Osteoblast (primary cell): ENCODE measurements around the gene PSMC3. TPM values are rescaled to one million over a fixed set of nuclear protein-coding genes. Genes with fewer than 3 reads are reported as not detected.

ENCODE experiments used
- DNase-seq: peaks from one replicate; pipeline ENCODE4 v3.0.0; 2011; ENCODE audit warnings: low spot score, mixed read lengths; ENCODE audit not compliant: insufficient read length; ENCODE audit errors: missing footprints
- H2AFZ ChIP-seq: 2 replicates; pipeline ENCODE4 v1.6.0; 2011; ENCODE audit warnings: mild to moderate bottlenecking, low read length
- H3K27ac ChIP-seq: 2 replicates; pipeline ENCODE4 v1.5.1; 2011; ENCODE audit warnings: mild to moderate bottlenecking, low read depth, low read length, moderate library complexity
- H3K27me3 ChIP-seq: 2 replicates; pipeline ENCODE4 v1.6.0; 2012; ENCODE audit warnings: mild to moderate bottlenecking, control low read depth, inconsistent platforms, low read length, moderate library complexity; ENCODE audit not compliant: insufficient read depth
- H3K36me3 ChIP-seq: 2 replicates; pipeline ENCODE4 v1.5.1; 2011; ENCODE audit warnings: mild to moderate bottlenecking, low read length, control low read depth, moderate library complexity; ENCODE audit not compliant: insufficient read depth
- H3K4me1 ChIP-seq: 2 replicates; pipeline ENCODE4 v1.5.1; 2011; ENCODE audit warnings: mild to moderate bottlenecking, low read length, control low read depth, moderate library complexity; ENCODE audit not compliant: insufficient read depth
- H3K4me2 ChIP-seq: 2 replicates; pipeline ENCODE4 v1.6.0; 2011; ENCODE audit warnings: mild to moderate bottlenecking, low read length; ENCODE audit not compliant: insufficient read depth
- H3K4me3 ChIP-seq: fragments of 200-600 bp; sonication (generic); 3 replicates; pipeline ENCODE4 v1.5.1; 2012; ENCODE audit warnings: mild to moderate bottlenecking, low read length, inconsistent platforms; ENCODE audit not compliant: insufficient read depth
- H3K79me2 ChIP-seq: 2 replicates; pipeline ENCODE4 v1.6.0; 2012; ENCODE audit warnings: mild to moderate bottlenecking, low read length, control low read depth, inconsistent platforms; ENCODE audit not compliant: insufficient read depth
- H3K9me3 ChIP-seq: 2 replicates; pipeline ENCODE4 v1.5.1; 2011; ENCODE audit warnings: low read depth, low read length, control low read depth
- H4K20me1 ChIP-seq: 2 replicates; pipeline ENCODE4 v1.6.0; 2012; ENCODE audit warnings: mild to moderate bottlenecking, low read length, control low read depth; ENCODE audit not compliant: insufficient read depth
- total RNA-seq: library from RNA; depleted of rRNA; stranded (reverse); fragments of >200 nt; gene quantifications from 2 replicates; pipeline ENCODE4 v1.2.3, GENCODE V29; 2012
- TF ChIP-seq, protein P1 (sequence below): IDR thresholded peaks from 2 replicates; pipeline ENCODE4 v1.5.1; 2011; ENCODE audit warnings: mild to moderate bottlenecking, low read depth, low read length, moderate library complexity; ENCODE audit errors: extremely low read depth

The PSMC3 gene
- total RNA-seq, 1 donor, result 124 TPM

DNA sequence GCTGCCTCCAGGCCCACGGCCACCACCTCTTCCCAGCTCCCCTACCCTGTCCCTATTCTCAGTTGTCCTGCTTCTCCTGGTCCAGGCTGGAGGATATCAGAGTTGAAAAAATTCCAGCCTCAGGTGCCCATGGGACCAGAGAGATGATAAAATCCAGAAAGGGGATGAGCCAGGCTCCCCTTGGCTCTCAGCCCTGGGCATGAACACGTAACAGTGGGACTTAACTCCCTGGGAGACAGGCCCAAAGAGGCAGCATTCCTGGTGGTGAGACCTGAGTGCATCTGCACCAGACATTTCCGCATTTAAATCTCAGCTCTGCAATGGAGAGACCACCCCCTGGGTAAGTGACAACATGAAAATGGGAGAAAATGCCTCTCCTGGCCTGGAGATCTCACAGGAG lies 28.2 kb downstream of the PSMC3 start:
- no peak overlapping the region for H3K4me2 ChIP-seq
- TF ChIP-seq, protein P1, sequence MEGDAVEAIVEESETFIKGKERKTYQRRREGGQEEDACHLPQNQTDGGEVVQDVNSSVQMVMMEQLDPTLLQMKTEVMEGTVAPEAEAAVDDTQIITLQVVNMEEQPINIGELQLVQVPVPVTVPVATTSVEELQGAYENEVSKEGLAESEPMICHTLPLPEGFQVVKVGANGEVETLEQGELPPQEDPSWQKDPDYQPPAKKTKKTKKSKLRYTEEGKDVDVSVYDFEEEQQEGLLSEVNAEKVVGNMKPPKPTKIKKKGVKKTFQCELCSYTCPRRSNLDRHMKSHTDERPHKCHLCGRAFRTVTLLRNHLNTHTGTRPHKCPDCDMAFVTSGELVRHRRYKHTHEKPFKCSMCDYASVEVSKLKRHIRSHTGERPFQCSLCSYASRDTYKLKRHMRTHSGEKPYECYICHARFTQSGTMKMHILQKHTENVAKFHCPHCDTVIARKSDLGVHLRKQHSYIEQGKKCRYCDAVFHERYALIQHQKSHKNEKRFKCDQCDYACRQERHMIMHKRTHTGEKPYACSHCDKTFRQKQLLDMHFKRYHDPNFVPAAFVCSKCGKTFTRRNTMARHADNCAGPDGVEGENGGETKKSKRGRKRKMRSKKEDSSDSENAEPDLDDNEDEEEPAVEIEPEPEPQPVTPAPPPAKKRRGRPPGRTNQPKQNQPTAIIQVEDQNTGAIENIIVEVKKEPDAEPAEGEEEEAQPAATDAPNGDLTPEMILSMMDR, result no peak

DNA sequence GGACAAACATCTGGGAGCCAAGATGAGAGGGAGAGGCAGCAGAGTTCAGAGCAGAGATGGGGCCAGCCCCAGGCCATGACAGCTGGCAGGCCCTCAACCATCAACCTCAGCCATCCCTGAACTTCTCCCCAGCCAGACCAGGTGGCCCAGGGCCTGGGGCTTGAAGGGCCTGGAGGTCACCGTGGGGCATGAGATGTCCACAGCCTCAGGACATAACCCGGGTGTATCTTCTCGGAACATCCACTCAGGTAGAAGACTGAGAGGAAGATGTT lies 30.3 kb downstream of the PSMC3 start:
- H3K4me2 ChIP-seq, result no peak overlapping the region
- no peak overlapping the region for H2AFZ ChIP-seq
- H3K4me1 ChIP-seq, result peaks cover 21% of the 10 kb centered on the region
- H3K4me3 ChIP-seq, result no peak overlapping the region
- H3K79me2 ChIP-seq, result no peaks in the 10 kb centered on the region
- H3K36me3 ChIP-seq, result no peaks in the 10 kb centered on the region
- H3K27ac ChIP-seq, result no peak overlapping the region
- peak; percentile 76 for DNase-seq
- TF ChIP-seq, protein P1, result no peak
- no peaks in the 10 kb centered on the region for H3K9me3 ChIP-seq
- H3K27me3 ChIP-seq, result no peaks in the 10 kb centered on the region
- H4K20me1 ChIP-seq, result no peaks in the 10 kb centered on the region

More for the DNA sequence above, 28.2 kb downstream of the PSMC3 start:
- peak; percentile 75 for DNase-seq
- no peaks in the 10 kb centered on the region for H3K79me2 ChIP-seq
- no peak overlapping the region for H2AFZ ChIP-seq
- no peaks in the 10 kb centered on the region for H3K27me3 ChIP-seq
- no peaks in the 10 kb centered on the region for H3K9me3 ChIP-seq
- no peaks in the 10 kb centered on the region for H3K36me3 ChIP-seq
- H3K4me3 ChIP-seq, result no peak overlapping the region
- H4K20me1 ChIP-seq, result no peaks in the 10 kb centered on the region
- no peak overlapping the region for H3K27ac ChIP-seq
- H3K4me1 ChIP-seq, result peaks cover 22% of the 10 kb centered on the region

DNA sequence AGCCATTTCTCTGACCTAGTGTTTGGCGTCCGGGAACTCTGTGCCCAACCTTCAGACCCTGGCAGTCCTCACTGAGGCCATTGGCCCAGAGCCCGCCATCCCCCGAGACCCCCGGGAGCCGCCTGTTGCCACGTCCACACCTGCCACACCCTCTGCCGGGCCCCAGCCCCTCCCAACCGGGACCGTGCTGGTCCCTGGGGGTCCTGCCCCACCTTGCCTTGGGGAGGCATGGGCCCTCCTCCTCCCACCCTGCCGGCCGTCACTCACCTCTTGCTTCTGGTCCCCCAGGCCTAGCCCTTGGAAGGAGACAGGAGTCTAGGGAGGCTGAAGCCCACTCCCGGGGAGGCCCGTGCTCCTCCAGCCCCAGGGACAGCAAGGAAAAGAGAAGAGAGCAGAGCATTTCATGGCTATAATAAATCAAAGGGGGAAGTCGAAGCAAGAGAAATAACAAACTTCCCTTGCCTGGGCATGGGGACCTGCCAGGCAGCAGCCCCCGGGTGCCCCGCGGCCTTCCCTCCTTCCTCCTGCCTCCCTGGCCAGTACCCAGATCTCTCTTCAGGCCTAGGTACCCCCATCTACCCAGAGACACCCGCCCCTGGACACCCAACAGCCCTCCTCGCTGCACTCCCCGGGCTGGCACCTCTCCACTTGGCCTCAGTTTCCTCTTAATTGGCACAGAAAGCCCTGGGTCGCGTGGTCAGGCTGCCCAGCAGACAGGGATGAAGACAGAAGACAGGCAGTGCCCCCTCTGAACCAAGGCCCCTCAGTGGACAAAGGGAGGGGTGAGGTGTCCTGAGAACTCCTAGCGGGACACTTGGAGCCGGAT lies 30.8 kb downstream of the PSMC3 start:
- no peak overlapping the region for H3K4me3 ChIP-seq
- H3K27ac ChIP-seq, result peak overlapping the region; percentile 85
- no peaks in the 10 kb centered on the region for H4K20me1 ChIP-seq
- peaks cover 15% of the 10 kb centered on the region for H3K4me1 ChIP-seq
- TF ChIP-seq, protein P1, result no peak
- H3K36me3 ChIP-seq, result no peaks in the 10 kb centered on the region
- H3K79me2 ChIP-seq, result no peaks in the 10 kb centered on the region
- H3K9me3 ChIP-seq, result no peaks in the 10 kb centered on the region
- H3K4me2 ChIP-seq, result peak overlapping the region; percentile 32
- DNase-seq, result peak; percentile 75
- H3K27me3 ChIP-seq, result no peaks in the 10 kb centered on the region
- H2AFZ ChIP-seq, result peak overlapping the region; percentile 80

DNA sequence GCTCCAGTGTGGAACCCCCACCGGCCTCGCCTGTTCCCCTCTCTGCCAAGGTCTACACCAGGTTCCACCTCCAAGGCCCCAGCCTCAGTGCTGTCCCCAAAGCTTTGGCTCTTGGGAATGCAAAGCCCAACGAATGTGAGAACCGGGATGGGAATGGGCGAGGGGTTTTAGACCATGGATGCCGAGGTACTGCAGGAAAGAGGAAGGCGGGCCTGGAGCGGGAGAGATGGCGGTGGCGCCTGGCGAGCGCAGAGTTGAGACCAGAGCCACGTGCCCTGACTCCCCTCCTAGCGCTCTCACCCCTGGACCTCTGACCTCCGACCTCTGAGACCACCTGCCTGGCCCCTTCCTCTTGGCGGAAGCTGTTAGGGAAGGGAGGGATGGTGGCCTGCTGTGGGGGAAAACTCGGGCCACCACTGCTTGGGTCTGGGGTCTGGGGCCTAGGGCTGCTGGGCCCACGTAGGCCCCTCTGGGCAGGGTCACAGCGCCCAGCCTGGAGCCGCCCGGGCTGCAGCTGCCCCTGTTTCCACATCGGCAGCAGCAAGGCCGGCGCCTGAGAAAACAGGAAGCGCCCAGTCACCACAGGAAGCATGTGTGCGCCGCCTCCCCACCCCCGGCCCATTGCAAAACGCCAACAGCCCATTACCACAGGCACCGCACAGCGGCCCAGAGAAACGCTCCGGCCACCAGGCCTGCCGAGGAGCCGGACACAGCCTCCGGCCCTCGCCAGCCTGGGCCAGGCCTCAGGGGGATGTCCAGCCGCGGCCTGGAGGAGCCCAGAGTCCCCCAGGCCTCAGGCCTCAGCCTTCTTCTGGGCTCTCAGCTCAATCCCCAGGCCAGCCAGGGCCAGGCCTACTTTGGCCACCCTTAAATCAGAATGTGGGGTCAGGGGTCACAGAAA lies 31.7 kb downstream of the PSMC3 start:
- DNase-seq, result peak; percentile 96
- TF ChIP-seq, protein P1, result no peak
- H3K9me3 ChIP-seq, result no peaks in the 10 kb centered on the region
- peak overlapping the region; percentile 85 for H3K27ac ChIP-seq
- no peaks in the 10 kb centered on the region for H3K79me2 ChIP-seq
- H2AFZ ChIP-seq, result peak overlapping the region; percentile 80
- H3K36me3 ChIP-seq, result no peaks in the 10 kb centered on the region
- H3K4me1 ChIP-seq, result peaks cover 10% of the 10 kb centered on the region
- H3K4me3 ChIP-seq, result no peak overlapping the region
- no peaks in the 10 kb centered on the region for H3K27me3 ChIP-seq
- peak overlapping the region; percentile 32 for H3K4me2 ChIP-seq
- no peaks in the 10 kb centered on the region for H4K20me1 ChIP-seq
